Measurements from ENCODE around the gene RMND1. TPM values are rescaled to one million over a fixed set of nuclear protein-coding genes. Genes with fewer than 3 reads are reported as not detected.
"Not testable (repeated sequence)": the region's sequence is repeated elsewhere in the genome, so short reads cannot be mapped to it uniquely, and the experiment has no call there.

RMND1 gene
- total RNA-seq, 1 donor from 2014 or later: 26.9 TPM

DNA sequence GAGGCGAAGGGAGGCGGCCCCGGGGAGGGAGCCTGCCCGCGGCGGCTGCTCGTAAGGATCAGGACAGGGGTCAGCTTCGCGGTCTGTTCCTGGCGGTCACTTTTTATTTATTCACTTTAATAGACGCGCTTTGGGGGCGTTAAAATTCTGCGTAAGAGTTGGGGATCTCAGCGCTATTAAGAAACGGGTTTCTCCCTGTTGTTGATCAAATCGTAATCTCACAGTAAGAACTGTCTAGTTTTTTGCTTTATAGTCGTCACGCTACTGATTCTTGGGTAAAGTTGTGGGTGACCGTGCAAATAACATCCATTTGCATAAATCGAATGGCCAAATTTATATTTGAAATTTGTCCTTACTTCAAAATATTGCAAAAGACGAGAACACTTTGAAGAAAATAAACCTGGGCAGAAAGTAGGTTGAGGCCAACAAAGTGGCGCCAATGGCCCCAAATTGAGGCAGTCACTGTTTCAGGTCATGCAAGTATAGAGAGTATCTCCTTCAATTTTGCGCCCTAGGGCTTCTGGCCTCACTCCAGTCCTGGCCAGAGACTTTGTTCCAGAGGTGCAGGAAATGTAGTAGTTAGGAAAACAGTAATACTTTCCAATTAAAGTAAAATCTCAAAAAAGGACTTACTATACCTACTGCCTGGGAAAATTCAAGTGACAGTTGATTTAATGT lies 963 bp upstream of the RMND1 start:
- no peak for DNase-seq (ENCODE audit: low read depth, low spot score)

DNA sequence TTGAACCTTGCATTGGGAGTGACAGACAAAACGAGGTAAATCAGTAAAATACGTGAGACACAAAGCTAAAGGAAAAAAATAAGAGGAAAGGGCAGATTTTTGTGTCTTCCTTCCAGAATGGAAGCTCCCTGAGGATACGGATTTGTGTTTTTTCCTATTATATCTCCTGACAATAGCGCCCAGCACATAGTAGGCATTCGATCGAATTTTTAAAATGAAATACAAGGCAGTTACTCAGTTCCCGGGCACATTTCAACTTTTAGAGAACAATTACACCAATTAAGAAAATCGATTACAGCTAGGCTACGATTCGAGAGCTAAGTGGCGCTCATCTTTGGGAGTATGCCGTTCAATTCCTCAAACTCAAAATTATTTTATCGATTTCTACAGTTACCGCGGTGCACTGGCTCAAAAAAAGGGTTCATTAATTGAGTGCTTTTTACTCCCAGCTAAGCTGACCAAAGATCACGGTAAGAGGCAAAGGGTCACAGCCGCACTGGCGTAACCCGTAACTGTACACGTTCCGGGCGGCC lies 443 bp downstream of the RMND1 start:
- DNase-seq (ENCODE audit: low read depth, low spot score): no peak

DNA sequence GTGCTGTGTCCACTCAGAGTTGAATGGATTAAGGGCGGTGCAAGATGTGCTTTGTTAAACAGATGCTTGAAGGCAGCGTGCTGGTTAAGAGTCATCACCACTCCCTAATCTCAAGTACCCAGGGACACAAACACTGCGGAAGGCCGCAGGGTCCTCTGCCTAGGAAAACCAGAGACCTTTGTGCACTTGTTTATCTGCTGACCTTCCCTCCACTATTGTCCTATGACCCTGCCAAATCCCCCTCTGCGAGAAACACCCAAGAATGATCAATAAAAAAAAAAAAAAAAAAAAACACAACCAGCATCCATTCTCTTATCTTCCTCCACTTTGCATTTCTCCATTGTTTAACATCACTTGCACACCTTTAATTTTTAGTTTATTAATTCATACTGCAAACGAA lies 998 bp downstream of the RMND1 start:
- not testable (repeated sequence) for DNase-seq (ENCODE audit: low read depth, low spot score)

DNA sequence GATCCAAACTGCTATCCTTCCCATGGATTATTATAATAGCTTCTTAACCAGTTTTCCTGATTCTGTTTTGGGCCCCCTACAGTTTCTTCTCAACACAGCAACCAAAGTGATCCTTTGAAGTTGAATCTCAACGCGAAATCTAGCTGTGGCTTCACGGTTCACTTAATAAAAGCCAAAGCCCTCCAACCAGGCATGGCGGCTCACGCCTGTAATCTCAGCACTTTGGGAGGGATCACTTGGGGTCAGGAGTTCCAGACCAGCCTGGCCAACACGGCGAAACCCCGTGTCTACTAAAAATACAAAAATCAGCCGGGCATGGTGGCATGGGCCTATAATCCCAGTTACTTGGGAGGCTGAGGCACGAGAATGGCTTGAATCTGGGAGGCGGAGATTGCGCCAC lies 3.3 kb downstream of the RMND1 start:
- no peak for DNase-seq (ENCODE audit: low read depth, low spot score)

DNA sequence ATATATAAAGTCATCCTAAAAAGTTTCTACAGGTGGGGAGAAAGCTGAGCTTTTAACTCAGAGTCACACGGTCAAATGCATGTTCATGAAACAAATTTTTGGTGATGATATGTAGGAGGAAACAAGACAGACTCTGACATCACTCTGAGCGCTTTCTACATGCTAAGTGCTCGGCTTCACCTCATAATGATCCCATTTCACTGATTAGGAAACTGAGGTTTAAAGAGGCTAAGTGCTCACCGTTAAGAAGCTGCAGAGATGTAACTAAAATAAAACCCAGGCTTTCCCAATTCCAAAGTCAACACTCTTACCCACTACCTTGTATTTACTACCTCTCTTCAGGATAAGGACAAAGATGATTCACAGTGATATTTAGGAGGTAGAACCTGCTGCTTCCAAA lies 4.7 kb downstream of the RMND1 start:
- no peak for DNase-seq (ENCODE audit: low read depth, low spot score)

DNA sequence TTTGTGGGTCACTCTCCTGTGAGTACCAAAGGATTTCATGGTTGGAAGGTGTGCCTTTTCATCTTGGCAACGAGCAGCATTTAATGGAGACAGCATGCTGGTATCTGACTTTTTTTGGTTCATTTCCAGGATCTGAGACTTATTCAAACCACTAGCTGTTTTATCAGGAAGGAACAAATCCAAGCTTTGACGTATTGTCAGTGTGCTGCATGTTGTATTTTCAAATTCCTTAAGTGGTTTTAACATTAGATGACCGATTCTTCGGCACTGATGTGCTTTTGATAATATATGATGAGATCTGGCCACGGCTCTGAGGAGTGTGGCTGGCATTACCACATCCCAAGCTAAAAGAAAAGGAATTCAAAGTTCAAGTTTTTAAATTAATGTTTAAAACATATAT lies 6.4 kb downstream of the RMND1 start:
- DNase-seq (ENCODE audit: low read depth, low spot score): peak; percentile 46

DNA sequence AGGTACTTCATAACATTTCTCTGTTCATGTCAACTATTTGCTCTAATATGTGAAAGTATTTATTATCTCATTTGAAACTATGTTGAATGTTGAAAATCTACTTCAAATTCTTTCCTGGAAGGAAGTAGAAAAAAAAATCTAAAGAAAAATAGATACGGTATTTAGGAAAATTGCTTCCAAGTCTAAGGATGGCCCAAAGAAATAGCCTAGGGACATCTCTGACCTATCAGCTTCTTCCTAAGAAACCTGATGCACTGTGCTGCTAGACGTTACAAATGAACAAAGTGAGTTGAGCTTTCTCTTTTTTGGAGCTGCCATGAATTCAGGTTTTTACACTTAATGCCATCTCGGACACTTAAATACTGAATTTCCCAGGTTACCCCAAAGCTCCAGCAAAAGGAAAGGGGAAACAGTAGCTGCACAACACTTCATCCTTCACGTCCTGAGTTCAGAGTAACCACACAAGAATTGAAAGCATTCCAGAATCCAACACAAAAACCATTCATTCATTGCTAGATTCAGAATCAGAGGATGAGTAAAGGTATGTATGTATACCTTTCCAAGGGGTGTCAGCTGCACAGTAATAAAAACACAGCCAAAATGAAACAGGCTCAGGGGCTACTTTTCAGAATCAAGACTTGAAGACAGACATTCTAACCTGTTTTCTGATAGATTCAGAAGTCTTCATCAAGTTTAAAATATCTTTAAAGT lies 7.9 kb downstream of the RMND1 start:
- DNase-seq (ENCODE audit: low read depth, low spot score): no peak

DNA sequence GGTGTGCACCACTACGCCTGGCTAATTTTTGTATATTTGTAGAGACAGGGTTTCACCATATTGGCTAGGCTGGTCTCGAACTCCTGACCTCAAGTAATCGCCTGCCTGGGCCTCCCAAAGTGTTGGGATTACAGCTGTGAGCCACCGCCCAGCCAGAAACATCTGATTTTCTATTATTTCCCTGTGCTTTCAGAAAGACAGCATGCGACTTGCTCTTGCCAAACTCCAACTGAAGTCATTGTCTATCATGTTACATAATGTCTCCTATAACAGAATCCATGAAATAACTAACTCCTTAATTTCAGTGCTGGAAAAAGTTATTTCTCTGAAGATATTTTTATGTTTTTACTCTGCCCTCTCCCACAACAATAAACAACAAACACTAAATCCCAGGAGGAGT lies 8.5 kb downstream of the RMND1 start:
- no peak for DNase-seq (ENCODE audit: low read depth, low spot score)

DNA sequence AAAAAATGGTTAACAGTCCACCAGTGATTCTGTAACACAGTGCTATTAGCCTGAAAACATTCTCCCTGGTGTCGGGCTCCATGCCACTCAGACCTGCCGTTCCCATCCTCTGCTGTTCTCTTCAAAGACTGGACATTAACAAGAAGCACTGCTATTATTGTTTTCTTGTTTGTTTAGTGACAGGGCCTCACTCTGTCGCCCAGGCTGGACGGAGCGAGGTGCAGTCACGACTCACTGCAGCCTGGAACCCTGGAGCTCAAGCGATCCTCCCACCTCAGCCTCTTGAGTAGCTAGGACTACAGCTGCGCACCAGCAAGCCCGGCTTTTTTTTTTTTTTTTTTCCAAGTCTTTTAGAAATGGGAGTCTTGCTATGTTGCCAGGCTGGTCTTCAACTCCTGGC lies 9.6 kb downstream of the RMND1 start:
- no peak for DNase-seq (ENCODE audit: low read depth, low spot score)

DNA sequence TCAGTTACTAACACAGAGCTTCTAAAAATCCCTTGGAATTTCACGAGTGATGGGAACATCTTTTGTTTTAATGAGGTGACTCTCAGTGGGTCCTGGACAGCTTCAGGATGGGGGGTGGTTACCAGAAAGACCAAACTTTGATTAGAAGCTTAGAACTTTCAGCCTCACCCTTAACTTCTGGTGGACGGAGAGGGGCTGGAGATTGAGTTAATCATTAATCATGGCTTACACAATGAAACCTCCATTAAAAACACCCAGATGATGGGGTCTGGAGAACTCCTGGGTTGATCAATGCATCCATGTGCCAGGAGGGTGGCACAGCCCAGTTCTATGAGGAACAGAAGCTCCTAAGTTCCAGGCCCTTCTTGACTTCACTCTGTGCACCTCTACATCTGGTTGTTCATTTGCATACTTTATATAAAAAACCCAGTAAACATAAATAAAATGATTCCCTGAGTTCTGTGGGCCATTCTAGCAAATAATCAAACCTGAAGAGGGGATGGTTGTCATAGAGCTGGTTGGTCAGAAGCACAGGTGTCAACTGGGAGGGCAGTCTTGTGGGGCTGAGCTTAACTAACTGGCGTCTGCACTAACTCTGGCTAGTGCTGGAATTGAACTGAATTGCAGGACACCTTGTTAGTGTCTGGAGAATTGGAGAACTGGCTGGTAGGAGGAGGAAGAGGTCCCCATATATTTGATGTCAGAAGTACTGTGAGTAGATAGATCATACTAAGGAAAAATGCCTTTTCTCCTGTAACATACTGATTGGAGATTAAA lies 10.3 kb downstream of the RMND1 start:
- DNase-seq (ENCODE audit: low read depth, low spot score): no peak

DNA sequence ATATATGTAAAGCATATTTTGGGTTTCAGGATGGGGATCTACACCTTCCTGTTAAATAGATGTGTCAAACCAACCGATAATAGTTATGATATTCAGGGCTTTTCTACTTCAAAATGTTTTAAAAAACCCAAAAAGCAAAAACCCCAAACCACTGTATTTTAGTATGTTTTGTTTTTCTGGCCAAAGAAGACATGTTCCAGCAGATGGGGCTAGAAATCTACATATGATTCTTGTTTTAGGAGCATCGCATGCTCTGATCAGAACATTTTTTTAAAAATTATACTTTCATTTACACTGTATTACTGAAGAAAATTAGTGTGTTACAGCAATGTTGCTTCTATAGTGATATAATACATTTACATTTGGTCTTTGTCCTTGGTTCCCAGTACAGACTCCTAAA lies 11.0 kb downstream of the RMND1 start:
- DNase-seq (ENCODE audit: low read depth, low spot score): no peak

DNA sequence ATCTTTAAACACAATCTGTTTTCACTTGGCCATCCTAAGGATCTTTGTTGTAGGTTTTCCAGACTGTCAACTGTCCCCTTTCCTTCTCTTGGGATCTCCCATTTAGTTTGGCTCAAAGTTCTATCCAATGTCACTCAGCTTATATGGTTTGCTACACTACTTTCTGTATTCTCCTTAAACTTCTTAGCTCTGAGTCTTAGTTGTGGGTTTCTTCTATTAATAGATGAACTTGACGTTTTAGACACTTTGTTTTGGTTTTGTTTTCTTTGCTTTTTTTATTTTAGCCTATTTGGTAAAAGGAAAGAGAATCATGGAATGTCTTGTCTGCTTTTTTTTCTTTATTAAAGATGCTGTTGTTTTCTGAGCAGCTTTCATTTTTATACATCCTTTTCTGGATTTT lies 11.4 kb downstream of the RMND1 start:
- DNase-seq (ENCODE audit: low read depth, low spot score): no peak

DNA sequence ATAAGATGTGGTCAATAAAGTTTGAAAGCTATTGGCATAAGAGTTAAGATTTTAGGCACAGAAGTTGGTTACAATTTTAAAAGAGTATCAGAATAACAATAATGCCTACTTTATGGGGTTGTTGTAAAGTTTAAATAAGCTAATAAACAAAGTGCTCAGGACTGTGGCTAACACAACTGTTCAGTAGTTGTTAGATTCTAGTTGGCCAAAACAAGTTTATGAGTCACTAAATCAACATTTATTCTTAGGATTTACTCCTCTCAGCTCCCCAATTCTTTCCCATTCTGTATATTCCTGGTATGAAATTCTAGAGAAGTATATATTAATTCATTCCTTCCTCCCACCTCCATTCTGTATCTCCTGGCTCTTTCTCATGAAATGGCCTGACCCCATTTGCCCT lies 14.5 kb downstream of the RMND1 start:
- DNase-seq (ENCODE audit: low read depth, low spot score): no peak

DNA sequence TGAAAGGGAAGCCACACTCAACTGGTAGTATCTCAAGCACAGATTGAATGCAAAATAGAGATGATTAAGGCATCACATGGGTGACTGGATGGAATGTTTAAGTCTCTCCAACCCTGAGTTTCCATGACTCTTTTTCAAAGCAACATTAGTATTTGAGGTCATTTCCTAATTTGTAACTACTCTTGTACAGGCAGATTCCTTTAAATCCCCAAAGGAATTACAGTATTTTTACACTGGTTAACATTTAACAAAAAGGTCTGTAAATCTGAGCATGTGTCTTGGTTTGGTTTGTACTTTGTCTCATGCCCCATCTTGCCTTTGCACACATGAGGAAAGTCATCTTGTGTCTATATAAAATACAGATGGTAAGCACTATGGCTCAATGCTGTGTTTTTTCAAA lies 15.1 kb downstream of the RMND1 start:
- DNase-seq (ENCODE audit: low read depth, low spot score): no peak

DNA sequence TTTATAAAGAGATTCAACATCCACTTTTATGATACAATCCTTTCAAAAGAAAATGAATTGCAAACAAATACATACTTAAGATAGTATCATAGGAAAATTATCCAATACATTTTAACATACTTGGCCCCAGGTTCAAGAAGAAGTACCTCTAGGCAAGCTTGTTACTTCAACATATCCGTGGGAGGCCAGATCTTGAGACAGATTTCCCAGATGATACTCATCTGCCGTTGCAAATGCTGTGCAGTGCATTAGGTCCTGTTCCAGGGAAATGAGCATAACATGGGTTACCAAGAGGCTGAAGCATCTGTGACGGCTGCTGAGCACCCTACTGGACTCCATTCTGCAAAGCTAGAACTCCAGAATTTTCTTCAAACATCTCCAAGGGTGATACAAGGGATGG lies 15.6 kb downstream of the RMND1 start:
- DNase-seq (ENCODE audit: low read depth, low spot score): no peak

DNA sequence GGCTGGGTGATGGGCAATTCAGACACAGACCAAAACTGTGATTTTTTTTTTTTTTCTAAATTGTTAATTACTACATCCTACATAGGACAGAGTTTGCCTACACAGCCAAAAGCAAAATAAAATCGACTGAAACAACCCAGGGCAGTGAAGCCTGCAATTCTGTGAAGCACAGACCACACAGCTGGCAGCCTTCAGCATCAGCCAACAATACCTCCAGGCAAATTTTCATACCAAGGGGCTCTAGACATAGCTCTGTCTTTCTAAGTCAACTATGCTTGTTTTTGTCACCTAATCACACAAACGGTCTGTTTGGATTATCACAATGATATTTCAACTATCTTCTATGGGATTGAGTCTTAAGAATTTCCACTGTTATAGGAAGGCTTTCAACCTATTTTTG lies 17.6 kb downstream of the RMND1 start:
- no peak for DNase-seq (ENCODE audit: low read depth, low spot score)

DNA sequence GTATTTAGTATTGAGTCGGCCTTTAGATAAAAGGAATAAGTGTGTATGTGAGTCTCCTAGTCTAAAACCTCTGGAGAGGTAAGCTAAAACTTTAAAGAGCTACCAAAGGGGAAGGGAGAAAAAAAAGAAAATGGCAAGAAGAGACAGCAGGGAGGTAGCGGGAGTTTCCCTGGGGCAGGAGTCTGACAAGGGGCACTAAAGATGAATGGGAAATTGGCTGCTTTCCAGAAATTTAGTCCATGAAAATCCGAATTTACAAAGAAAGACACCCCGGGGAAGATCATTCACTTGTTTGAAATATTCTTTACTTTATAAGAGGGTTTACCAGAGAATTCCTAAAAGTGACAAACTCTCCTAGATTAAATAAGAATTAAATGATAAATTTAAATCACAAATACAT lies 19.3 kb downstream of the RMND1 start:
- no peak for DNase-seq (ENCODE audit: low read depth, low spot score)

DNA sequence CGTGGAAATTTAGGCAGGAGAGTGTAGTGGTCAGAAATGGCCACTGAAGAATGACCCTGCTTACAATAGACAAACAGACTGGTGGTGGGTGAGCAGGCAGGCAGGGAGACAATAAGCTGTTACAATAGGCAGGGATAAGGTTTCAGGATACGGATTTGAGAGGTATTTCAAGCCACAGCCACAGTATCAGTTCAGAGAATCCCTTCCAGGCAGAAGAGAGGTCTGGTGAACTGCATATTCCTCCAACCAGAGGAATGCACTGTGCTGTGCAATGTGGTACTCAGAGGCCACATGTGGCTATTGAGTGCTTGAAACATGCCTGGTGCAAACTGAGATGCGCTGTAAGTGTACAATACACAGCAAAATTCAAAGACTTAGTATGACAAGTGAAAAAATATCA lies 20.6 kb downstream of the RMND1 start:
- DNase-seq (ENCODE audit: low read depth, low spot score): no peak

DNA sequence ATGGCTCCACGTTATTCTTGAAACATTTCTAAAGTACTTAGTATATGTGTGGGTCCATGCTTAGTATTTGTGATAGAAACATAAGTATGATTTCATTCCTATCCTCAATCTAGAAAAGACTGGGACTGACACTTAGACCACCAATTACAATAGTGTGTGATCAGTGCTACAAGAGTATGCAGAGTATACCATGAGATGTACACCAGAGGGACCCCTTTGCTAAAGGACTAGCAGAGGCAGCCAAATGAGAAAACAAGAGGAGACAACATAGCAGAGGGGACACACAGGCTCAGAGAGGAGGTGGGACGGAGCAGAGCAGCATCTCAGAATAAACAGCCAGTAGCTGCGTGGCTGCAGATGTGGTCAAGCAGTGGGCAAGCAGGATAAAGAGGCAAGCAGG lies 21.0 kb downstream of the RMND1 start:
- DNase-seq (ENCODE audit: low read depth, low spot score): no peak

DNA sequence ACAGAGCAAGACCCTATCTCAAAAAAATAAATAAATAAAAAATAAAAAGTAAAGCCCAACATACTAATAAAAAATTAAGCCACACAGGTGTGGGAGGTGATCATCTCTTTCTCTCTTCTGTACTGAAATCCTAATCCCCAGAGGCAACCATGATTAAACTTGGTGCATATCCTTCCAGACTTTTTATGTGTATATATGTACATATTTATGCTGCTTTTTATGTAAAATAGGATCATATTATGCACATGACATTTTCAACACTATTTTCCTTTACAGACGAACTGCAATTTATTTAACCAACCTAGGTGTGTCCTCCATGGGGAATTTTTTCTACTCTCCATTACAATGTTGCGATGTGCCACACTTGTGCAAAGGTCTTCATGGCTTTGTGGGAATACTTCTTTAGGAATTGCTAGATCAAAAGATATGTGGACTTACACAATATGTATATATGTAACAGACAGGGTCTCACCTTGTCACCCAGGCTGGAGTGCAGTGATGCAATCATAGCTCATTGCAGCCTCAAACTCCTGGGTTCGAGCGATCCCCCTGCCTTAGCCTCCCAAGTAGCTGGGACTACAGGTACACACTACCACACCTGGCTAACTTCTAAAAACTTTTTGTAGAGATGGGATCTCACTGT lies 23.7 kb downstream of the RMND1 start:
- no peak for DNase-seq (ENCODE audit: low read depth, low spot score)

DNA sequence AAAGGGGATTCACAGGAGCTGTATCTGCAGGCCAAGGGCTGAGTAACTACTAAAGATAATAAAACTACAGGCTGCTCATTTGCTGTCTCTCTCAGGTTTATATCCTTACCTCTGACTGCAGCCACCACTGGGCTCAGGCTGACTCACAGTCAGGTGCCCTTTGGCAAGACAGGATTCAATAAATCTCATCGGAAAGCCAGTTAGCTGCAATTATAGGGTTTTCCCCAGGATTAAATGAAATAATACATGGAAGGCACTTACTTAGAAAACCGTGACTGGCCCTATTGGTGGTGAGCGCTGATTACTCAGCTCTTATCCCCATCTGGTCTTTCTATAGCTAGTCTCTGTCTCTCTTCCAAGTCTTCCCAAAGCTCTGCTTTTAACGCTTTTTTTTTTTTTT lies 26.4 kb downstream of the RMND1 start:
- DNase-seq (ENCODE audit: low read depth, low spot score): no peak

DNA sequence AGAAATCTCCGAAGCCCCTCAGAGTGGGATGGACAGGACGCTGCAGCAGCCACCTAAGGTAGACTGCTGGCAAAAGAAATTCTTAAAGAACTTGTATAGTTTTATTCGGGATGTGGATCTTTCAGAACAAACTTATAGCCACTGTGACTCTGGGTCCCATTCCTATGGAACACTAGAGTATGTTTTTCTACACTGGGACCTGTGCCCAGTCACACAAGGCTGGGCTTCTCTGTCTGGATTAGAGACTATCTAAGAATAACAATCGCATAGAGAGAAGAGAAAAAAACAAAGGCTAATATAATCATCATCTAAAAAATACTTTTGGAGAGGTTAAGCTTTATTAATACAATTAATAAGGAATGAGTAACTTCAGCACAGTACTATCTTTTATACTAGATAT lies 28.9 kb downstream of the RMND1 start:
- DNase-seq (ENCODE audit: low read depth, low spot score): no peak
